HG03342 (cell line): ENCODE results near the gene ACAD10.

Experiments used
- ATAC-seq: cut with Tn5 transposase; IDR thresholded peaks from one replicate; pipeline ENCODE4 v1.9.1; 2021; ENCODE audit warnings: mild to moderate bottlenecking, moderate library complexity; ENCODE audit not compliant: unreplicated experiment

The ACAD10 gene

GRCh38 chr12:111806304-111806703, 120.5 kb downstream of the ACAD10 start:
- no peak for ATAC-seq
